B cell (primary cell): ENCODE data around the gene REST.

Experiments used
- CTCF ChIP-seq: fragments of 200-600 bp; IDR thresholded peaks from one replicate; pipeline ENCODE4 v1.8.0; 2022; ENCODE audit warnings: antibody characterized with exemption, mild to moderate bottlenecking
- EZH2 ChIP-seq: IDR thresholded peaks from 2 replicates; pipeline ENCODE4 v1.6.1; 2012; ENCODE audit warnings: borderline replicate concordance, low read depth, mild to moderate bottlenecking, moderate library complexity, low read length; ENCODE audit not compliant: insufficient read depth, poor library complexity, severe bottlenecking

GRCh38 chr4:56876264-56876663 lies 31.4 kb upstream of the REST start:
- no peak for TF ChIP-seq CTCF
- TF ChIP-seq EZH2, result no peak
